ENCODE results near the gene ARHGAP25.

The ARHGAP25 gene

DNA sequence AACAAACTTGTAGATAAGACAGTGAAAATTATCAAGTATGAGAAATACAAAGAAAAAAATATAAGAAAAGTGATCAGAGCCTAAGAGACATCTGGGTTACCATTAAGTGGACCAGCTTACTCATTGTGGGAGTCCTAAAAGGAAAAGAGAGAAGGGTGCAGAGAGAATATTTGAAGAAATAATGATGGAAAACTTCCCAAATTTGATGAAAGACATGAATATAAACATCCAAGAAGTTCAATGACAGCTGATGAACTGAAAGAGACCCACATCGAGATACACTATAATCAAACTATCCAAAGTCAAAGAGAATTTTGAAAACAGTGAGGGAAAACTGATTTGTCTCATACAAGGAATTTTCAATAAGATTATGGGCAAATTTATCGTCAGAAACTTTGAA lies 22.5 kb downstream of the ARHGAP25 start:
- TF ChIP-seq, protein P1, sequence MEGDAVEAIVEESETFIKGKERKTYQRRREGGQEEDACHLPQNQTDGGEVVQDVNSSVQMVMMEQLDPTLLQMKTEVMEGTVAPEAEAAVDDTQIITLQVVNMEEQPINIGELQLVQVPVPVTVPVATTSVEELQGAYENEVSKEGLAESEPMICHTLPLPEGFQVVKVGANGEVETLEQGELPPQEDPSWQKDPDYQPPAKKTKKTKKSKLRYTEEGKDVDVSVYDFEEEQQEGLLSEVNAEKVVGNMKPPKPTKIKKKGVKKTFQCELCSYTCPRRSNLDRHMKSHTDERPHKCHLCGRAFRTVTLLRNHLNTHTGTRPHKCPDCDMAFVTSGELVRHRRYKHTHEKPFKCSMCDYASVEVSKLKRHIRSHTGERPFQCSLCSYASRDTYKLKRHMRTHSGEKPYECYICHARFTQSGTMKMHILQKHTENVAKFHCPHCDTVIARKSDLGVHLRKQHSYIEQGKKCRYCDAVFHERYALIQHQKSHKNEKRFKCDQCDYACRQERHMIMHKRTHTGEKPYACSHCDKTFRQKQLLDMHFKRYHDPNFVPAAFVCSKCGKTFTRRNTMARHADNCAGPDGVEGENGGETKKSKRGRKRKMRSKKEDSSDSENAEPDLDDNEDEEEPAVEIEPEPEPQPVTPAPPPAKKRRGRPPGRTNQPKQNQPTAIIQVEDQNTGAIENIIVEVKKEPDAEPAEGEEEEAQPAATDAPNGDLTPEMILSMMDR (IDR thresholded peaks at IDR 0.05; ENCODE audit: borderline replicate concordance, control extremely low read depth, extremely low read depth, insufficient read depth, missing control alignments): no peak
- DNase-seq (ENCODE audit: low spot score): no peak
- in situ Hi-C loops (cut with MboI; ENCODE audit: low sequenced_read_pairs, unreplicated experiment): no loop called here

DNA sequence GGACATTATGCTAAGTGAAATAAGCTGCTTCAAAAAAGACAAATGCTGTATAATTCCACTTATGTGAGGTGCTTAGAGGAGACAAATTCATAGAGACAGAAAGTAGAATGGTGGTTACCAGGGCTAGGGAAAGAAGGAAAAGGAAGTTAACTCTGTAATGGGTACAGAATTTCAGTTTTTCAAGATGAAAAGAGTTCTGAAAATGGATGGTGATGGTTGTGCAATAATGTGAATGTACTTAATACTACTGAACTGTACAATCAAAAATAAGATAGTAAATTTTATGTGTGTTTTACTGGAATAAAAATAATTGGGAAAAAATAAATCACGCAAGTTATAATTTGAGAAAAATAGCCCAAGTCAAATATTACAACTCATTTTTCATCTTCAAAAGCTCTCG lies 27.5 kb downstream of the ARHGAP25 start:
- TF ChIP-seq, protein P1 (IDR thresholded peaks at IDR 0.05; ENCODE audit: borderline replicate concordance, control extremely low read depth, extremely low read depth, insufficient read depth, missing control alignments): no peak
- in situ Hi-C loops (cut with MboI; ENCODE audit: low sequenced_read_pairs, unreplicated experiment): no loop called here
- no peak for DNase-seq (ENCODE audit: low spot score)

DNA sequence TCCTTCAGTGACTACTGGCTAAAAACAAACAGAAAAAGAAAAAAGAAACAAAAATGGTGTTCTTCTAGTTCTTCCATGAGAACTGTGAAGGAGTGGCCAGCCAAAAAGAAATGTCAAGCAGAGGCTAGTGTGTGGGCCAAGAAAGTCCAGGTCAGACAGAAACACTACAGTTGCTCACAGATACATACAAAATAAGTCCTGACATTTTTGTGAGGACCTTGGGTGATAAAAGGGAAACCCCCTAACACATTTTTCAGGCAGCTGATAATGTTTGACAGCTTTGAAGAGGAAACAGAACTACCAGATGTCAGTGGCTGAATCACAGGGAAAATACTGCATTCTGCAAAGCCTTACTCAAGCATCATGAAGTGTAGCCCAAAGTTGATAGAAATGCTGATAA lies 28.1 kb downstream of the ARHGAP25 start:
- DNase-seq (ENCODE audit: low spot score): no peak
- TF ChIP-seq, protein P1 (IDR thresholded peaks at IDR 0.05; ENCODE audit: borderline replicate concordance, control extremely low read depth, extremely low read depth, insufficient read depth, missing control alignments): no peak
- in situ Hi-C loops (cut with MboI; ENCODE audit: low sequenced_read_pairs, unreplicated experiment): no loop called here

DNA sequence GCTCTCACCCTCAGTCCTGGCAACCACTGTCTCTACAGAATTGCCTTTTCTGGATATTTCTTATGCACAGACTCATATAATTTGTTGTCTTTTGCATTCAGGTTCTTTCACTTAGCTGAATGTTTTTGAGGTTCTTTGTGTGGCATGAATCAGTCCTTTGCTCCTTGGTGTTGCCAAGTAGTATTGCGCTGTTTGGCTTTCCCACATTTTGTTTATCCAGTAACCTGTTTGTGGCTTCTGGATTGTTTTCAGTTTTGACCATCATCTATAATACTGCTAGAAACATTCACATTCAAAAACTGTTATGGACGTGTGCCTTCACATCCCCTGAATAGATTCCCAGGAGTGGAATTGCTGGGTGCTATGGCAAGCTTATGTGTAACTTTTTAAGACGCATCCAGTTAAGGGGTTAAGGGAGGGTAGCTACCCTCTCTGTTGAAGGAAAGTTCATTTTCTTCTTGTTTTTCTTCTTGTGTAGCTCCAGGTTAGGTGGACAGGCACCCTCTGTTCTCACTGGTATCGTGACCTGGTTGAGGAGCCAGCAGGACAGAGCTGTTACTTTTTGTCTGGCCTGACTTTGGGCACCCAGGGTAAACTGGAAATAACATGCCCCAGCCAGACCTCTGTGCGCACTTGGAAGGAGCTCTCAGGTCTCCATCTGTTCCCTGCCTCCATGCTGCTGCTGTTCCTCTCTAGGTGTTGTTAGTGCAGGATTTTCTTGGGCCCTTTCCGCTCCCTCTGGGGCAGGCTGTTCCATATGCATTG lies 29.6 kb downstream of the ARHGAP25 start:
- no peak for DNase-seq (ENCODE audit: low spot score)
- in situ Hi-C loops (cut with MboI; ENCODE audit: low sequenced_read_pairs, unreplicated experiment): no loop called here
- TF ChIP-seq, protein P1 (IDR thresholded peaks at IDR 0.05; ENCODE audit: borderline replicate concordance, control extremely low read depth, extremely low read depth, insufficient read depth, missing control alignments): no peak

DNA sequence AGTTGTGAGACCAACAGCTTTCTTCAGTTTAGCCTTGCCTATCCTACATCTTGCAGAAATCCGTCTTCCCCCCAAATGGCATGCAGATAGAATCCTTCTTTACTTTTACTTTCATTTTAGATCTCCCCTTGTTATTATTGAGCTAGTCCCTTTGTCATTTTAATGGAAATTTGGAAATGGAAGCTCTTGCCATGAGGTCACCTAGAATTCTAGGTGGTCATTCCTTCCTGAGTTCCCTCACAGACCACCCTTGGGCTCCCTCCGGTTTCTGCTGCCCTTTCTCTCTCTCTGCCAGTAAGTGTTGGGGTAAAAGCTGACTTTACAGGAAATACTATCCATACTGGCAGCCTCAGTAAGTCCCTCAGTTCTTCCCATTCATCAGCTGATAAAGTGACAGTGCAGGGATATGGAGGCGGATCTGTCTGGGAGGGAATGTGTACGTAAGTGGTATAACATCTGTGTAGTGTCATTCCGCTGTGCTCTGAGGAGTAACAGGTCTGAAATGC lies 30.2 kb downstream of the ARHGAP25 start:
- in situ Hi-C loops (cut with MboI; ENCODE audit: low sequenced_read_pairs, unreplicated experiment): no loop called here
- TF ChIP-seq, protein P1 (IDR thresholded peaks at IDR 0.05; ENCODE audit: borderline replicate concordance, control extremely low read depth, extremely low read depth, insufficient read depth, missing control alignments): no peak
- no peak for DNase-seq (ENCODE audit: low spot score)

DNA sequence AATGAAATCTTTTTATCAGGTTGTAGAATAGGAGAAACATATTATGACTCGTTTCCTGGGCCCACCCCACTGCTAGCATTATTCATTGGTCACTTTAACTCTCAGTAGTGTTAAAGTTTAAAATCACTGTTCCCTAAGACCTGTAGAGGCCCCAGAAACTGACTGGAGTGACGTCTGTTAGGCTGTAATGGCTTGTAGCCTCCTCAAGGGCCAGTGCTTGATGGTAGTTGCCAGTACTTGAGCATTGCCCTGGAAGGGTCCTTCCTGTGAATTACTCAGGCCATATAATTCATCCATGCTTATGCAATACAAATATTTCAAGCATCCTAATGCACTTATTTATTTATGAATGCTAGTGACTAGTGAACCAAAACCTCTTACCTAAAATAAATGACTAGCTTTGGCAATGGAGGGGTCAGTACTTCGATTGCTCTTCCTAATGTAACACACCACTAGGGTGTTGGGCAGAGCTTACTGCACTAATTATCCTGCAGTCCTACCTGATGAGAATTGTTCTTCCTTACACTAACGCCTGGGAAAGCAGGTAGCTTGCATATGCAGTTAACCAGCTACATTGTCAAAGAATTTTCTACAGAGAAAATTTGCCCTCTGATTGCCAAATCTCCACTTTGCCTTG lies 31.2 kb downstream of the ARHGAP25 start:
- TF ChIP-seq, protein P1 (IDR thresholded peaks at IDR 0.05; ENCODE audit: borderline replicate concordance, control extremely low read depth, extremely low read depth, insufficient read depth, missing control alignments): no peak
- DNase-seq (ENCODE audit: low spot score): no peak
- in situ Hi-C loops (cut with MboI; ENCODE audit: low sequenced_read_pairs, unreplicated experiment): no loop called here

All from GM13976 (cell line).